GM12872 (cell line): Measurements from ENCODE around the gene IGF2R.

Source experiments
- TF ChIP-seq, protein P1 (sequence below): IDR thresholded peaks from 3 replicates; pipeline ENCODE4 v1.5.1; 2011; ENCODE audit warnings: low read depth, mild to moderate bottlenecking, low read length, moderate library complexity; ENCODE audit not compliant: insufficient read depth

IGF2R gene

GRCh38 chr6:160004419-160005175, 35.7 kb downstream of the IGF2R start:
- TF ChIP-seq, protein P1, sequence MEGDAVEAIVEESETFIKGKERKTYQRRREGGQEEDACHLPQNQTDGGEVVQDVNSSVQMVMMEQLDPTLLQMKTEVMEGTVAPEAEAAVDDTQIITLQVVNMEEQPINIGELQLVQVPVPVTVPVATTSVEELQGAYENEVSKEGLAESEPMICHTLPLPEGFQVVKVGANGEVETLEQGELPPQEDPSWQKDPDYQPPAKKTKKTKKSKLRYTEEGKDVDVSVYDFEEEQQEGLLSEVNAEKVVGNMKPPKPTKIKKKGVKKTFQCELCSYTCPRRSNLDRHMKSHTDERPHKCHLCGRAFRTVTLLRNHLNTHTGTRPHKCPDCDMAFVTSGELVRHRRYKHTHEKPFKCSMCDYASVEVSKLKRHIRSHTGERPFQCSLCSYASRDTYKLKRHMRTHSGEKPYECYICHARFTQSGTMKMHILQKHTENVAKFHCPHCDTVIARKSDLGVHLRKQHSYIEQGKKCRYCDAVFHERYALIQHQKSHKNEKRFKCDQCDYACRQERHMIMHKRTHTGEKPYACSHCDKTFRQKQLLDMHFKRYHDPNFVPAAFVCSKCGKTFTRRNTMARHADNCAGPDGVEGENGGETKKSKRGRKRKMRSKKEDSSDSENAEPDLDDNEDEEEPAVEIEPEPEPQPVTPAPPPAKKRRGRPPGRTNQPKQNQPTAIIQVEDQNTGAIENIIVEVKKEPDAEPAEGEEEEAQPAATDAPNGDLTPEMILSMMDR, result no peak

- TF ChIP-seq, protein P1, result no peak
Measured at GRCh38 chr6:160005211-160005610, 36.3 kb downstream of the IGF2R start.

DNA sequence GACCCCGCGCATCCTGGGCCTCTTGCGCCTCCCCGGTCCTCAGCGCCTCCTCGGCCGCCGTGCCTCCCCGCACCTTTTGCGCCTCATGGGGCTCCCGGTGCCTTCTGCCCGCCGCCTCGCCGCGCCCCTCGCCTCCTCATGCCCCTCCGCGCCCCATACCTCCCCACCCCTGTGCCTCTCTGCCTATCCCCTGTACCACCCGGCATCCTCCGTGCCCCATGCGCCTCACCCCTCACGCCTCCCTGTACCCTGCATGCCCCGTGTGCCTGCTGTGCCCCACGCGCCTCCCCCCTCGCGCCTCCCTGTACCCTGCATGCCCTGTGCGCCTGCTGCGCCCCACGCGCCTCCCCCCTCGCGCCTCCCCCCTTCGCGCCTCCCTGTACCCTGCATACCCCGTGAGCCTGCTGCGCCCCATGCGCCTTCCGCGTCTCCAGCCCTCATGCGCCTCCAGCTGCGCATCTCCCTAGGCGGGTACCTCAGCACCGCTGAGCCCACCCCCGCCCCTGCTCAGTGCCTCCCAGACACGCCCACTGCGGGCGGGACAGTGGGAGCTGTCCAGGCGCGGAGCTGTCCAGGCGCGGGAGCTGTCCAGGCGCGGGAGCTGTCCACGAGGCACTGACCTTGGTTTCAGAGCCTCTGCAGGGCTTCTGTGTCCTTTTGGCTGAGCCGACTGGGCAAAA, 37.1 kb downstream of the IGF2R start:
- TF ChIP-seq, protein P1, result no peak

DNA sequence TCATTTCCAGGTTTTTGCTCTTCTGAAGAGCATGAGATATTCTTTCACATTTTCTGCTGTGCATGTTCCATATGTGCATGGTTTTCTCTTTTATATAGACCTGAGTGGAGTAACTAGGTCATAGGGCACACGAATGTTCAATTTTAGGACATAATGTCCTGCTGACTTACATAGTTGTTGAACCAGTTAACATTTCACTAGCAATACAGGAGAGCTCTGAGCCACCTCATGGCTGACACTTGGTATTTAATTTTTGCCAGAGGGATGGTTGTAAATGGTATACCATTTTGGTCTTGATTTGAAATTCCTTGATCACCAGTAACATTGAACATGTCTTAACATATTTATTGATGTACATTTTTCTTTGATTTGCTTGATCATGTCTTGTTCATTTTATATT, 38.3 kb downstream of the IGF2R start:
- TF ChIP-seq, protein P1, result no peak

DNA sequence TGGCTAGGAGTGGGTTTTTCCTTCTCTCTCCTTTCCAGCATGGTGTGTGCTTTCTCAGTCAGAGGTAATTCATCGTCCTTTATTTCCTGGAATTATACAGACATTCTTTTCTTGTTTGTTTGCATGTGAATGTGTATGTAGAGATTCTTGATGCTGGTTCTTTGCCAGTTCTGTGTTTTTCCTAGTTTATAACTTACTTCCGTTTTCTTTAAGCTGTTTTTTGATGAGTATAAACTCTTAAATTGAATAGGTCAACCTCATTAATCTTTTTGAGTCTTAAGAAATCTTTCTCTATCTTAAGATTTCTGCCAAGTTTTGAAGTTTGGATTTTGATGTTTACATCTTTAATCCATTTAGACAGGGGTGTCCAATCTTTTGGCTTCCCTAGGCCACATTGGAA, 38.7 kb downstream of the IGF2R start:
- TF ChIP-seq, protein P1, result no peak

DNA sequence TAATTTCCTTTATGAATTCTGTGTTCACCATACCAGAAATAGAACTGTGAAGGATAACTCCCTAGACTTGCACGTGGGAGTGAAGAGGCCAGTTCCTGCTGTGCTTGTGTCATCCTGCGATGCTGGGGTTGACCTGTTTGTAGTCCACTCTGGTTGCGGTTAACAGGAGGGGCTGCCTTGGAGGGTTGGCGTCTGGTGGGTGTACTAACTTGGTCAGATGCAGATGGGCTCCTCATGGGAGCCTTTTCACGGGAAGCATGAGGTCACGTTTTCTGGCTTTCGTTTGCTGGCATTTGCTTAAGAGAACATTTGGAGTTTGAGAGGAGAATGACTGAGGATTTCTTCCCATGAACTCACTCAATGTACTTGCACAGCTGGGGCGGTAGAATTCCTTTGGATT, 41.2 kb downstream of the IGF2R start:
- TF ChIP-seq, protein P1, result no peak

GRCh38 chr6:160013987-160014868, 45.3 kb downstream of the IGF2R start:
- TF ChIP-seq, protein P1, result no peak
